ENCODE data around the gene NREP. TPM values are rescaled to one million over a fixed set of nuclear protein-coding genes. Genes with fewer than 3 reads are reported as not detected.
A peak's percentile ranks its signal among the peaks of the same experiment; 100 is the strongest.

The NREP gene
- total and polyA plus RNA-seq, 2 donors (not counting 3 experiments of a cell fraction or from before 2014, with no cell fraction given) = 96.7 to 112 TPM

DNA sequence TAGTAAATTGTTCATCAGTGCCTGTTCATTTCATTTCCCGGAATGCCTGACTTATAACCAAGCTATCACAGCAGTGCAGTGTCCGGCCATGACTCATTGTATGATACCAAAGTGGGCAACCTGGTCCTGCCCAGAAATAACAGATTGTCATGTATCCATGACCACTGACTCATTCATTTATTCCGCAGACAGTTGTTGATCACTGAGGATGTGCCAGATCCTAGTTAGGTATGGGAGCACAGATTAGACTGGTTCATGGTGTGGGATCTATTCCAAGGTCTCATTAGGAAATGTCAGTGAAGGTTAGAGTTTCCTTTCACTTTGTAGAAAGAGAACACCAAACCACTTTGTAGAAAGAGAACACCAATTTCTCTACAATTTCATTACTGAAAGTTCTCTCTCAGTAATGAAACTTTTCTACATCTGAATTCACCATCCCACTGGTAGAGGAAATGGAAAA lies 8.7 kb downstream of the NREP start:
- intact Hi-C loops (cut with micrococcal nuclease) (loop anchor here (1.0 to 2.0 kb wide), 5 partner anchors 9 to 218 kb away; partner anchors contain the start of gene NREP), dilution Hi-C loops (cut with MboI; ENCODE audit: extremely low pct_ligation_motif_present, low sequenced_read_pairs) (no loop called here)
- ChIA-PET POLR2A (interaction anchor here (0.6 to 1.2 kb wide), 2 partner anchors 9 to 216 kb away, joined by 3 to 5 read pairs; no protein-coding TSS in a partner anchor), CTCF (interaction anchor here (1.2 to 2.0 kb wide), 4 partner anchors 9 to 217 kb away, joined by 3 to 9 read pairs (median 6); no protein-coding TSS in a partner anchor)
- Histone ChIP-seq H3K4me1 (ENCODE audit: control insufficient read depth, extremely low read depth, insufficient read depth, low read length) (peaks cover 26% of the 10 kb centered on the region), H2AFZ (ENCODE audit: low read depth, low read length) (no peak overlapping the region), H3K9me3 (replicated peaks; ENCODE audit: control insufficient read depth, insufficient read depth, low read length) (no peaks in the 10 kb centered on the region), H3K36me3 (ENCODE audit: control insufficient read depth in 2 of 2, extremely low read depth in 1 of 2, insufficient read depth in 2 of 2, low read length in 2 of 2) (no peaks in the 10 kb centered on the region), H3K9me1 (replicated peaks; ENCODE audit: control insufficient read depth, extremely low read depth, insufficient read depth, low read length) (no peaks in the 10 kb centered on the region), H3K4me3 (replicated peaks in 1 of 3; ENCODE audit: insufficient read depth in 1 of 3, low read depth in 1 of 3, low read length in 3 of 3) (peak overlapping the region in 1 of 3 experiments; percentile 29), H3K4me2 (ENCODE audit: insufficient read depth, low read length) (peak overlapping the region; percentile 80), H4K20me1 (replicated peaks; ENCODE audit: control insufficient read depth, extremely low read depth, insufficient read depth, low read length) (no peaks in the 10 kb centered on the region), H3K79me2 (ENCODE audit: control insufficient read depth, insufficient read depth, low read length) (peaks cover 23% of the 10 kb centered on the region), H3K9ac (replicated peaks; ENCODE audit: extremely low read depth, insufficient read depth, low read length) (peak overlapping the region; percentile 46), H3K27me3 (ENCODE audit: control insufficient read depth in 2 of 2, insufficient read depth in 2 of 2, low read length in 2 of 2) (no peaks in the 10 kb centered on the region), H3K27ac (ENCODE audit: insufficient read depth, low read depth, low read length) (peak overlapping the region; percentile 71)
- TF ChIP-seq POLR2AphosphoS5 (IDR thresholded peaks at IDR 0.05; ENCODE audit: insufficient read depth, low read depth, low read length) (peak; percentile 79), JUN (IDR thresholded peaks at IDR 0.05; ENCODE audit: borderline replicate concordance, insufficient read depth, insufficient read length, low read depth) (peak; percentile 92), CTCF (IDR thresholded peaks at IDR 0.05; ENCODE audit: extremely low read depth in 1 of 2, insufficient read depth in 1 of 2, low read depth in 1 of 2, low read length in 2 of 2) (no peak), EZH2 (IDR thresholded peaks at IDR 0.05; ENCODE audit: borderline replicate concordance, low read depth, low read length, severe bottlenecking) (no peak), GATA2 (IDR thresholded peaks at IDR 0.05; ENCODE audit: insufficient read depth, insufficient read length, low read depth, low read length) (peak; percentile 74), FOS (IDR thresholded peaks at IDR 0.05; ENCODE audit: borderline replicate concordance, insufficient read depth, low read length) (peak; percentile 98), POLR2A (IDR thresholded peaks at IDR 0.05; ENCODE audit: low read depth, low read length) (no peak), MYC (IDR thresholded peaks at IDR 0.05; ENCODE audit: low read depth, low read length) (no peak)
- TF ChIP-seq, protein P1, sequence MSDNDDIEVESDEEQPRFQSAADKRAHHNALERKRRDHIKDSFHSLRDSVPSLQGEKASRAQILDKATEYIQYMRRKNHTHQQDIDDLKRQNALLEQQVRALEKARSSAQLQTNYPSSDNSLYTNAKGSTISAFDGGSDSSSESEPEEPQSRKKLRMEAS (IDR thresholded peaks at IDR 0.05; ENCODE audit: insufficient read depth, insufficient read length) = no peak
- no TSS peak for BruUV-seq (replicated peaks)
- FAIRE-seq (peak; percentile 93), DNase-seq (ENCODE audit: low read depth, low spot score) (peak; percentile 95)

All from endothelial cell of umbilical vein (primary cell).